Gastrocnemius medialis (tissue), 4 donors: ENCODE measurements around the gene RBM18. TPM values are rescaled to one million over a fixed set of nuclear protein-coding genes. Genes with fewer than 3 reads are reported as not detected.

Experiments used
- ATAC-seq, 2 donors: fragments of 150-250 bp; one replicate each; pipeline ENCODE4 v1.9.1; 2016
- DNase-seq, 2 donors: peaks; one replicate each; pipeline ENCODE4 v3.0.0-alpha.2; 2019
- H3K27ac ChIP-seq, 4 donors: fragments of 200-600 bp; sonication (generic); 1 replicate in 1 of 4; 2 replicates in 3 of 4; pipeline ENCODE4 v1.5.1; 2016 to 2018; ENCODE audit warnings: mild to moderate bottlenecking in 2 of 4, moderate library complexity in 1 of 4
- H3K27me3 ChIP-seq, 3 donors: fragments of 200-600 bp; sonication (generic) in 2 of 3; 1 replicate in 1 of 3; 2 replicates in 2 of 3; pipeline versions ENCODE4 v1.5.1 to v1.6.0; 2016 to 2019; ENCODE audit warnings: mild to moderate bottlenecking in 1 of 3, moderate library complexity in 1 of 3
- H3K36me3 ChIP-seq, 2 donors: fragments of 200-600 bp; sonication (generic) in 1 of 2; one replicate each; pipeline ENCODE4 v1.5.1; 2017 to 2018
- H3K4me1 ChIP-seq, 2 donors: fragments of 200-600 bp; sonication (generic) in 1 of 2; one replicate each; pipeline ENCODE4 v1.5.1; 2016 to 2017; ENCODE audit warnings: mild to moderate bottlenecking in 2 of 2
- H3K4me3 ChIP-seq, 4 donors: fragments of 200-600 bp; sonication (generic) in 3 of 4; 1 replicate in 1 of 4; 2 replicates in 3 of 4; pipeline ENCODE4 v1.5.1; 2016 to 2019; ENCODE audit warnings: mild to moderate bottlenecking in 2 of 4
- H3K9me3 ChIP-seq, 3 donors: fragments of 200-600 bp; sonication (generic) in 2 of 3; 1 replicate in 1 of 3; 2 replicates in 2 of 3; pipeline ENCODE4 v1.5.1; 2016 to 2019
- CTCF ChIP-seq, 5 experiments: fragments of 450-650 bp in 3 of 5; fragments of 200-600 bp in 2 of 5; sonication (generic) in 2 of 5; IDR thresholded peaks in 4 of 5; conservative IDR thresholded peaks in 1 of 5; 1 replicate in 4 of 5; 2 replicates in 1 of 5; pipeline ENCODE4 v1.5.1; 2016 to 2019; ENCODE audit warnings: antibody characterized with exemption in 5 of 5, mild to moderate bottlenecking in 3 of 5, moderate library complexity in 3 of 5
- POLR2A ChIP-seq, 2 donors: fragments of 450-650 bp; IDR thresholded peaks; one replicate each; pipeline ENCODE4 v1.6.1; 2017; ENCODE audit warnings: antibody characterized with exemption in 2 of 2, mild to moderate bottlenecking in 2 of 2, moderate library complexity in 2 of 2
- in situ Hi-C, 4 donors: fragments of 200-750 bp; cut with MboI; loops; one replicate each; pipeline versions ENCODE4 v1.15.0 to v1.8.0; 2017; ENCODE audit warnings: low sequenced_read_pairs in 4 of 4
- intact Hi-C: fragments of 100-400 bp; cut with DNase I; formaldehyde crosslinking; loops from one replicate; pipeline ENCODE4 v1.15.1; 2023; ENCODE audit warnings: low total_unique reads
- total RNA-seq, 4 donors: library from RNA; depleted of rRNA; stranded (reverse); fragments of >200 nt; gene quantifications; one replicate each; pipeline versions ENCODE4 v1.1.0 to v1.2.3, GENCODE V29; 2016

The RBM18 gene
- total RNA-seq, 4 donors from 2014 or later, result 10.6 to 26.6 (median 21.8) TPM

GRCh38 chr9:122262073-122262472 lies 2.6 kb downstream of the RBM18 start:
- no peaks in the 10 kb centered on the region for H3K27me3 ChIP-seq
- no peaks in the 10 kb centered on the region for H3K9me3 ChIP-seq
- peaks cover 0 to 36% of the 10 kb centered on the region in 2 donors for H3K36me3 ChIP-seq
- TF ChIP-seq POLR2A (IDR thresholded peaks at IDR 0.05), result no peak
- no peak for TF ChIP-seq CTCF (IDR thresholded peaks at IDR 0.05 in 4 of 5, conservative IDR thresholded peaks at IDR 0.05 in 1 of 5)
- in situ Hi-C loops (no loop called here), intact Hi-C loops (loop anchor here (10.0 kb wide), 2 partner anchors 137 to 517 kb away; no protein-coding TSS in a partner anchor)
- H3K4me1 ChIP-seq, result peaks cover 41 to 45% of the 10 kb centered on the region in 2 donors
- H3K4me3 ChIP-seq, result no peak overlapping the region
- peak overlapping the region; percentile 49 to 100 (median 94) for H3K27ac ChIP-seq
- DNase-seq (no peak), ATAC-seq (no peak)

GRCh38 chr9:122261469-122261881 lies 3.2 kb downstream of the RBM18 start:
- H3K4me1 ChIP-seq, result peaks cover 41 to 43% of the 10 kb centered on the region in 2 donors
- TF ChIP-seq CTCF (IDR thresholded peaks at IDR 0.05 in 4 of 5, conservative IDR thresholded peaks at IDR 0.05 in 1 of 5) (no peak), POLR2A (IDR thresholded peaks at IDR 0.05) (no peak)
- no peaks in the 10 kb centered on the region for H3K27me3 ChIP-seq
- H3K4me3 ChIP-seq, result no peak overlapping the region
- peaks cover 0 to 36% of the 10 kb centered on the region in 2 donors for H3K36me3 ChIP-seq
- in situ Hi-C loops, result no loop called here
- H3K27ac ChIP-seq, result peak overlapping the region; percentile 49 to 100 (median 94)
- intact Hi-C loops, result loop anchor here (10.0 kb wide), 2 partner anchors 137 to 517 kb away; no protein-coding TSS in a partner anchor
- H3K9me3 ChIP-seq, result no peaks in the 10 kb centered on the region
- DNase-seq, result peak; percentile 32 to 72
- ATAC-seq, result no peak

GRCh38 chr9:122258886-122259415 lies 5.7 kb downstream of the RBM18 start:
- Histone ChIP-seq H3K27ac (no peak overlapping the region), H3K4me1 (peaks cover 33 to 36% of the 10 kb centered on the region in 2 donors)
- ATAC-seq, result no peak

GRCh38 chr9:122256206-122256605 lies 8.4 kb downstream of the RBM18 start:
- Histone ChIP-seq H3K27ac (no peak overlapping the region), H3K4me1 (peaks cover 10 to 23% of the 10 kb centered on the region in 2 donors)
- intact Hi-C loops, result no loop called here

More at GRCh38 chr9:122258886-122259415, 5.7 kb downstream of the RBM18 start:
- no peak for DNase-seq
- Histone ChIP-seq H3K36me3 (peaks cover 0 to 36% of the 10 kb centered on the region in 2 donors), H3K4me3 (no peak overlapping the region), H3K27me3 (no peaks in the 10 kb centered on the region), H3K9me3 (no peaks in the 10 kb centered on the region)
- intact Hi-C loops, result no loop called here
- in situ Hi-C loops, result no loop called here
- TF ChIP-seq POLR2A (IDR thresholded peaks at IDR 0.05) (no peak), CTCF (IDR thresholded peaks at IDR 0.05 in 4 of 5, conservative IDR thresholded peaks at IDR 0.05 in 1 of 5) (no peak)

GRCh38 chr9:122254761-122255160 lies 9.9 kb downstream of the RBM18 start:
- peak overlapping the region in 2 of 4 donors; percentile 19 to 32 for H3K27ac ChIP-seq
- no peaks in the 10 kb centered on the region for H3K27me3 ChIP-seq
- H3K36me3 ChIP-seq, result peaks cover 0 to 42% of the 10 kb centered on the region in 2 donors

More at GRCh38 chr9:122256206-122256605, 8.4 kb downstream of the RBM18 start:
- DNase-seq, result no peak
- Histone ChIP-seq H3K4me3 (no peak overlapping the region), H3K27me3 (no peaks in the 10 kb centered on the region), H3K9me3 (no peaks in the 10 kb centered on the region), H3K36me3 (peaks cover 0 to 47% of the 10 kb centered on the region in 2 donors)
- ATAC-seq, result no peak
- in situ Hi-C loops, result no loop called here
- no peak for TF ChIP-seq POLR2A (IDR thresholded peaks at IDR 0.05)

More at GRCh38 chr9:122254761-122255160, 9.9 kb downstream of the RBM18 start:
- no peak overlapping the region for H3K4me3 ChIP-seq
- ATAC-seq, result no peak
- DNase-seq, result no peak
- peaks cover 7 to 22% of the 10 kb centered on the region in 2 donors for H3K4me1 ChIP-seq
- in situ Hi-C loops, result no loop called here
- TF ChIP-seq CTCF (IDR thresholded peaks at IDR 0.05 in 4 of 5, conservative IDR thresholded peaks at IDR 0.05 in 1 of 5) (no peak), POLR2A (IDR thresholded peaks at IDR 0.05) (no peak)
- intact Hi-C loops, result no loop called here
- H3K9me3 ChIP-seq, result no peaks in the 10 kb centered on the region
